IMR-90 (cell line): ENCODE data around the gene AIMP1. TPM values are rescaled to one million over a fixed set of nuclear protein-coding genes. Genes with fewer than 3 reads are reported as not detected.

Experiments used
- ATAC-seq: fragments of 200-7000 bp; cut with Tn5 transposase; 2 replicates; pipeline ENCODE4 v1.9.1; 2020; ENCODE audit warnings: low read depth, mild to moderate bottlenecking, moderate library complexity
- BruUV-seq: library from RNA; stranded (reverse); fragments of 400-500 nt; replicated peaks from 2 replicates; lab custom pipeline; 2021; lab: Mats Ljungman, UMichigan
- CTCF ChIA-PET: fragments of 300-600 bp; formaldehyde crosslinking; extraction: SDS; loops from one replicate; lab custom pipeline; 2021; ENCODE audit warnings: antibody characterized with exemption; lab: Yijun Ruan, JAX
- POLR2A ChIA-PET: fragments of 300-600 bp; sonication (Branson Sonifier 250); formaldehyde crosslinking; loops from one replicate; lab custom pipeline; 2022; ENCODE audit warnings: antibody characterized with exemption; ENCODE audit not compliant: unreplicated experiment; lab: Charles Lee
- DNase-seq: peaks from one replicate; pipeline ENCODE4 v3.0.0; 2013
- H2AFZ ChIP-seq: replicated peaks from 2 replicates; pipeline ENCODE3; 2013; ENCODE audit warnings: low read length, mild to moderate bottlenecking; ENCODE audit not compliant: poor library complexity
- H2AK5ac ChIP-seq: 2 replicates; pipeline ENCODE4 v1.6.1; 2013; ENCODE audit warnings: low read depth, low read length, inconsistent platforms
- H2AK9ac ChIP-seq: replicated peaks from 2 replicates; pipeline ENCODE3; 2013; ENCODE audit warnings: mild to moderate bottlenecking, low read depth, low read length, moderate library complexity; ENCODE audit not compliant: poor library complexity
- H2BK120ac ChIP-seq: 2 replicates; pipeline ENCODE4 v1.6.1; 2013; ENCODE audit warnings: low read depth, low read length, inconsistent platforms
- H2BK15ac ChIP-seq: 3 replicates; pipeline ENCODE4 v1.6.1; 2013; ENCODE audit warnings: low read depth, low read length, inconsistent platforms
- H2BK20ac ChIP-seq: 2 replicates; pipeline ENCODE4 v1.6.1; 2013; ENCODE audit warnings: low read depth, mild to moderate bottlenecking, inconsistent platforms, low read length, moderate library complexity
- H2BK5ac ChIP-seq: 2 replicates; pipeline ENCODE4 v1.6.1; 2013; ENCODE audit warnings: mild to moderate bottlenecking, low read depth, low read length, inconsistent platforms; ENCODE audit not compliant: poor library complexity, severe bottlenecking
- H3K14ac ChIP-seq: replicated peaks from 2 replicates; pipeline ENCODE4 v1.6.1; 2013; ENCODE audit warnings: low read depth, low read length, inconsistent platforms
- H3K18ac ChIP-seq: 2 replicates; pipeline ENCODE4 v1.6.1; 2013; ENCODE audit warnings: low read depth, low read length, control low read depth
- H3K23ac ChIP-seq: 2 replicates; pipeline ENCODE4 v1.6.1; 2013; ENCODE audit warnings: low read depth, low read length, inconsistent platforms
- H3K27ac ChIP-seq: 2 replicates; pipeline ENCODE4 v1.5.1; 2013; ENCODE audit warnings: mild to moderate bottlenecking, control low read depth, low read length; ENCODE audit not compliant: insufficient read depth
- H3K27me3 ChIP-seq: 2 replicates; pipeline ENCODE4 v1.6.1; 2013; ENCODE audit warnings: low read length; ENCODE audit not compliant: control insufficient read depth, insufficient read depth
- H3K36me3 ChIP-seq: 2 replicates; pipeline ENCODE4 v1.6.1; 2013; ENCODE audit warnings: low read length, mixed read lengths; ENCODE audit not compliant: control insufficient read depth, insufficient read depth
- H3K4ac ChIP-seq: 2 replicates; pipeline ENCODE4 v1.6.1; 2013; ENCODE audit warnings: low read depth, low read length, inconsistent platforms
- H3K4me1 ChIP-seq: 2 replicates; pipeline ENCODE4 v1.6.1; 2013; ENCODE audit warnings: low read length, mixed read lengths; ENCODE audit not compliant: control insufficient read depth, insufficient read depth
- H3K4me2 ChIP-seq: 2 replicates; pipeline ENCODE4 v1.6.1; 2013; ENCODE audit warnings: low read depth, mild to moderate bottlenecking, control low read depth, low read length, moderate library complexity
- H3K4me3 ChIP-seq: 2 replicates; pipeline ENCODE4 v1.5.1; 2013; ENCODE audit warnings: low read depth, mild to moderate bottlenecking, control low read depth, low read length, moderate library complexity; ENCODE audit not compliant: insufficient read depth
- H3K56ac ChIP-seq: 2 replicates; pipeline ENCODE4 v1.6.1; 2013; ENCODE audit warnings: low read length, inconsistent platforms; ENCODE audit not compliant: insufficient read depth; ENCODE audit errors: extremely low read depth
- H3K79me1 ChIP-seq, 2 experiments: 2 replicates each; pipeline ENCODE4 v1.6.1; 2013; ENCODE audit warnings: low read length in 2 of 2, inconsistent platforms in 1 of 2, low read depth in 1 of 2
- H3K9ac ChIP-seq: 2 replicates; pipeline ENCODE4 v1.6.1; 2013; ENCODE audit warnings: low read depth, low read length, control low read depth
- H3K9me1 ChIP-seq: 2 replicates; pipeline ENCODE4 v1.6.1; 2013; ENCODE audit warnings: low read length, inconsistent platforms; ENCODE audit not compliant: insufficient read depth
- H3K9me3 ChIP-seq: 2 replicates; pipeline ENCODE4 v1.6.1; 2013; ENCODE audit warnings: low read length; ENCODE audit not compliant: control insufficient read depth, insufficient read depth
- H4K20me1 ChIP-seq: 2 replicates; pipeline ENCODE4 v1.6.1; 2013; ENCODE audit warnings: low read length, inconsistent platforms; ENCODE audit not compliant: insufficient read depth
- H4K5ac ChIP-seq: 2 replicates; pipeline ENCODE4 v1.6.1; 2013; ENCODE audit warnings: mild to moderate bottlenecking, low read depth, low read length, control low read depth
- H4K8ac ChIP-seq, 2 experiments: 2 replicates each; pipeline ENCODE4 v1.6.1; 2013; ENCODE audit warnings: low read depth in 2 of 2, low read length in 2 of 2, control low read depth in 1 of 2, inconsistent platforms in 1 of 2
- H4K91ac ChIP-seq: 2 replicates; pipeline ENCODE4 v1.6.1; 2013; ENCODE audit warnings: low read depth, low read length, inconsistent platforms; ENCODE audit not compliant: insufficient read depth
- CTCF ChIP-seq: conservative IDR thresholded peaks from 2 replicates; pipeline ENCODE4 v1.5.1; 2012; ENCODE audit warnings: mild to moderate bottlenecking, low read depth, low read length, improper control_type of control experiment
- ELK1 ChIP-seq: fragments of 150-350 bp; IDR thresholded peaks from 2 replicates; pipeline ENCODE4 v1.6.1; 2016; ENCODE audit warnings: low read depth, mild to moderate bottlenecking, low read length, moderate library complexity, borderline replicate concordance
- FOS ChIP-seq: fragments of 150-350 bp; IDR thresholded peaks from 2 replicates; pipeline ENCODE4 v1.6.1; 2016; ENCODE audit warnings: low read depth, low read length
- MAFK ChIP-seq: IDR thresholded peaks from 2 replicates; pipeline ENCODE4 v1.6.1; 2012; ENCODE audit warnings: low read depth, low read length, improper control_type of control experiment
- MAZ ChIP-seq: IDR thresholded peaks from 2 replicates; pipeline ENCODE4 v1.6.1; 2012; ENCODE audit warnings: low read depth, mild to moderate bottlenecking, low read length, improper control_type of control experiment, moderate library complexity, borderline replicate concordance
- NFE2L2 ChIP-seq: fragments of 150-350 bp; IDR thresholded peaks from 2 replicates; pipeline ENCODE4 v1.6.1; 2016; ENCODE audit warnings: low read depth, mild to moderate bottlenecking, low read length
- POLR2A ChIP-seq: IDR thresholded peaks from 2 replicates; pipeline ENCODE4 v1.6.1; 2012; ENCODE audit warnings: mild to moderate bottlenecking, low read depth, low read length
- RAD21 ChIP-seq: IDR thresholded peaks from 2 replicates; pipeline ENCODE4 v1.6.1; 2012; ENCODE audit warnings: low read length, improper control_type of control experiment
- RFX5 ChIP-seq: IDR thresholded peaks from 2 replicates; pipeline ENCODE4 v1.8.0; 2012; ENCODE audit warnings: low read depth, mild to moderate bottlenecking, low read length, moderate library complexity
- SMC3 ChIP-seq: fragments of 150-350 bp; IDR thresholded peaks from 2 replicates; pipeline ENCODE4 v1.6.1; 2016; ENCODE audit warnings: low read depth, mild to moderate bottlenecking, antibody characterized with exemption, low read length, moderate library complexity
- USF2 ChIP-seq: fragments of 150-350 bp; IDR thresholded peaks from 2 replicates; pipeline ENCODE4 v1.6.1; 2017; ENCODE audit warnings: mild to moderate bottlenecking, antibody characterized with exemption, low read length, low read depth
- WGBS, 2 experiments: methylation state at CpG; one replicate each; pipeline versions ENCODE4 v1.1.5 to v1.1.7; 2013; ENCODE audit warnings: missing lambda C conversion rate in 2 of 2; ENCODE audit not compliant: insufficient read length in 1 of 2; ENCODE audit errors: extremely low coverage in 2 of 2; 5-methylcytosine and 5-hydroxymethylcytosine counted together
- dilution Hi-C: fragments of 300-500 bp; cut with HindIII; formaldehyde crosslinking; loops from one replicate; pipeline ENCODE4 v1.14.3; 2018; ENCODE audit warnings: low sequenced_read_pairs; ENCODE audit not compliant: unreplicated experiment
- in situ Hi-C: fragments of 300-500 bp; cut with MboI; formaldehyde crosslinking; loops from 3 replicates; pipeline ENCODE4 v1.14.3; 2019; ENCODE audit warnings: low sequenced_read_pairs, inconsistent platforms, mixed read lengths
- intact Hi-C: fragments of 100-400 bp; cut with micrococcal nuclease; formaldehyde crosslinking; loops from 2 replicates; pipeline ENCODE4 v1.10.0; 2022
- polyA plus RNA-seq, 3 experiments: library from polyadenylated mRNA; depleted of rRNA; stranded (reverse); fragments of >200 nt; gene quantifications; 2 replicates each; pipeline ENCODE4 v1.2.3, GENCODE V29; 2012; ENCODE audit warnings: low replicate concordance in 1 of 3
- total RNA-seq: library from RNA; depleted of rRNA; stranded (reverse); fragments of >200 nt; gene quantifications from 2 replicates; pipeline ENCODE4 v1.2.3, GENCODE V29; 2012

The AIMP1 gene
- total and polyA plus RNA-seq, 2 of the 4 experiments (the other 2 are of a cell fraction) = 11.8 to 21.4 TPM

GRCh38 chr4:106334741-106335470, 18.6 kb downstream of the AIMP1 start:
- no peak overlapping the region for H2BK120ac ChIP-seq
- CTCF ChIA-PET = no interaction called here
- no peak overlapping the region for H3K27ac ChIP-seq
- no peak overlapping the region for H3K23ac ChIP-seq
- no peaks in the 10 kb centered on the region for H3K4me1 ChIP-seq
- in situ Hi-C loops (no loop called here), dilution Hi-C loops (no loop called here), intact Hi-C loops (no loop called here)
- H3K9ac ChIP-seq = no peak overlapping the region
- no peak overlapping the region for H2AK9ac ChIP-seq
- H2AFZ ChIP-seq = no peak overlapping the region
- no peak overlapping the region for H3K18ac ChIP-seq
- no peaks in the 10 kb centered on the region; the same call in 1 of the 2 replicates for H3K9me3 ChIP-seq
- no TSS peak for BruUV-seq
- no peak overlapping the region for H2BK20ac ChIP-seq
- H4K91ac ChIP-seq = no peak overlapping the region
- no peak overlapping the region for H3K4ac ChIP-seq
- H3K27me3 ChIP-seq = no peaks in the 10 kb centered on the region
- H3K14ac ChIP-seq = no peak overlapping the region
- no peak overlapping the region for H3K4me3 ChIP-seq
- no peak overlapping the region for H4K5ac ChIP-seq
- ATAC-seq (no peak), DNase-seq (no peak)
- H3K9me1 ChIP-seq = no peaks in the 10 kb centered on the region
- H3K56ac ChIP-seq = no peak overlapping the region
- H2BK5ac ChIP-seq = no peak overlapping the region
- peaks cover 22% of the 10 kb centered on the region for H3K36me3 ChIP-seq
- WGBS, 2 experiments = 83% methylated on average over 1 of the region's 1 CpG; no CpG with 5 or more reads in 1 of the 2 experiments
- POLR2A ChIA-PET = no interaction called here
- H2AK5ac ChIP-seq = no peak overlapping the region
- H4K8ac ChIP-seq = no peak overlapping the region
- H4K20me1 ChIP-seq = no peaks in the 10 kb centered on the region
- no peak overlapping the region for H3K4me2 ChIP-seq
- H2BK15ac ChIP-seq = no peak overlapping the region
- H3K79me1 ChIP-seq = peaks cover 0 to 7% of the 10 kb centered on the region in 2 experiments; a peak in 2 of 4 replicates
- TF ChIP-seq CTCF (no peak), USF2 (no peak), FOS (no peak), RFX5 (no peak), NFE2L2 (no peak), ELK1 (no peak), SMC3 (no peak), RAD21 (no peak), MAZ (no peak), MAFK (no peak), POLR2A (no peak)
